Erythroblast (primary cell): ENCODE measurements around the gene SRA1.

ENCODE experiments used
- GATA1 ChIP-seq: IDR thresholded peaks from 2 replicates; pipeline ENCODE4 v1.6.1; 2011; ENCODE audit warnings: low read depth, mild to moderate bottlenecking, control low read depth, low read length, moderate library complexity
- POLR2A ChIP-seq: IDR thresholded peaks from 2 replicates; pipeline ENCODE4 v1.6.1; 2011; ENCODE audit warnings: mild to moderate bottlenecking, low read length

- TF ChIP-seq POLR2A: no peak
- no peak for TF ChIP-seq GATA1
Measured at GRCh38 chr5:140594169-140594568, 36.9 kb upstream of the SRA1 start.
